ENCODE data around the gene C1QTNF1.
"Not testable (repeated sequence)": the region's sequence is repeated elsewhere in the genome, so short reads cannot be mapped to it uniquely, and the experiment has no call there.

C1QTNF1 gene

GRCh38 chr17:79020631-79021301 is 3.2 kb upstream of the C1QTNF1 start:
- FAIRE-seq (no peak), DNase-seq (ENCODE audit: extremely low spot score, insufficient read length, low read depth) (no peak)

GRCh38 chr17:79021929-79022328 is 2.0 kb upstream of the C1QTNF1 start:
- not testable (repeated sequence) for FAIRE-seq

DNA sequence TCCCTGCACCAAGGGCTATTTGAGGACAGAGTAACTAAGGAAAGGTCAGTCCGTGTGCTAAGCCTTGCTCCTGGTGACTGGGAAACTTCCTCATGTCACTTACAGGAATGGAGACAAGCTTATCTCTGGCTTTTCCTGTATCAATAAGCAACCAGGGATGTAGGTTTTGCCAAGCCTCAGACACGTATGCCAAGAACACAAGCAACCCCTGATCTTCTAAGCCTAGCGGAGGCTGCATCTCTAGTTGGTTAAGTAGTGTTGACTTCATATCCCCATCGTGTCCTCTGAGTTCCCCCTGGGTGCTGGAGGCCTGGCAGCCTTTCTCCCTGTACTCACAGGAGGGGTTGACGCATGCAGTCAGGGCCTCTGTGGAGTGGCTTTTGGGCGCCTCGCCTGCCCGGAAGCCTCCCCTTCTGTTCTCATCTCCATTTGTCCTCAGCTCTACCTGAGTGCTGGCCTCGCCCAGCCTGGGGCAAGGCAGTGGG is 1.4 kb upstream of the C1QTNF1 start:
- no peak for FAIRE-seq
- DNase-seq (ENCODE audit: extremely low spot score, insufficient read length, low read depth): no peak

More at GRCh38 chr17:79021929-79022328, 2.0 kb upstream of the C1QTNF1 start:
- not testable (repeated sequence) for DNase-seq (ENCODE audit: extremely low spot score, insufficient read length, low read depth)

DNA sequence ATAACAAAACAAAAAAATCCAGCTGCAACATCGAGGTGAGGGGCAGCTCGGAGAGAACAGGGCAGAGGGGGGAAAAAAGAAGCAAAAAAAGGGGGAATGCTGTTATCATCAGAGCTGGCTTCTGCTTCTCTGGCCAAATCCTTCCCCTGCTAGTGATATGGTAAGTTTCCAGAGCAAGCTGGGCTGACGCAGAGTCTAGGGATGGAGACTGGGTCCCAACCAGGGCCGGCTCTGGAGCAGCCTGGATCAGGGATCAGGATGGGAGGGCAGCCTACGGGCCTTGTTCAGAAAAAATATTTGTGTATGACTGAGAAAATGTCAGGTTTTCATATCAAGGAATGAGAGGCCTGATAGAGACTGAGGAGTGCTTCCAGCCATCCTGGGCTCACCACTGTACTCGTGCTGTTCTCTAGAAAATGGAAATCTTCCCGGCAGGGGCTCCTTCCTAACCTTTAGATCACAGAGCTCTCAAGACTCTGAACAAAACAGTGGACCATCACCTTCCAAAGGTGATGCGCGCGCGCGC is 726 bp upstream of the C1QTNF1 start:
- no peak for DNase-seq (ENCODE audit: extremely low spot score, insufficient read length, low read depth)
- no peak for FAIRE-seq

DNA sequence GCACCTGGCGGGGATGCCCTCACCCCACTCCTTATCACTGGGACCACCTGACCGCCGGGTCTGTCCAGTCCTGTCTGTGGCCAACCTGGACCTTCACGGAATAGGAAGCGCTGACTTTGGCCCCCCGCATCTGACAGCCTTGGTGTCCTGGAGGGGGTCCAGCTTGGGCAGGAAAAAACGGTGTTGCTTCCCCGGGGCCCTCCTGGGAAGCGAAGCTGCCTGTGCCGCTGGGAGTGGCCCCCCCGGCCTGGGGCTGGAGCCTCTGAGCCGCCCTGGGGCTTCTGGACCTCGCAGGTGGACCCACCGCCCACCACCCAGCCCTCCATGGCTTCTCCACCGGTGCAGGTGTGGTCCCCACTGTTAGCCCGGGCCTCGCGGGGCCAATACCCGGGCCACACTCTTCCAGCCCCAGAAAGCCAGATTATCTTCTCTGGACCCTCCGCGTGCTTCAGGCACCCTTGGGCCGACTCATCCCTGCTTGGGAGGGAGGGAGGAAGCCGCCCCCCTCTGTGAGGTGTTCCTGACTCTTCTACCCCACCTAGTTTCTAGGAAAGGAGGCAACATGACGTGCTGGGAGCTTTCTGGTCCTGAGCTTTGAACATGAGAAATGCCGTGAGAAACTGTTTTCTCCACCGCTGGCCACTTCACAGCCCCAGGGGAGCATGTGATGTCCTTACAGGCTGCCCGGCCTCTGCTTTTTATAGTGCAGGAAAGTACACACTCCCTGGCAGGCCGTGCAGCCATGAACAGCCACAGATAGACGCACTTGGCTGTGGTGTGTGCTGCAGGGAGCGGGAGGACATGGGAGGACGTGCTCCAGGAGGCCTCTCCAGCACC is 1.1 kb downstream of the C1QTNF1 start:
- no peak for DNase-seq (ENCODE audit: extremely low spot score, insufficient read length, low read depth)

GRCh38 chr17:79026376-79027273 is 2.7 kb downstream of the C1QTNF1 start:
- no peak for DNase-seq (ENCODE audit: extremely low spot score, insufficient read length, low read depth)
- FAIRE-seq: no peak

More for the DNA sequence above, 1.1 kb downstream of the C1QTNF1 start:
- FAIRE-seq: no peak

DNA sequence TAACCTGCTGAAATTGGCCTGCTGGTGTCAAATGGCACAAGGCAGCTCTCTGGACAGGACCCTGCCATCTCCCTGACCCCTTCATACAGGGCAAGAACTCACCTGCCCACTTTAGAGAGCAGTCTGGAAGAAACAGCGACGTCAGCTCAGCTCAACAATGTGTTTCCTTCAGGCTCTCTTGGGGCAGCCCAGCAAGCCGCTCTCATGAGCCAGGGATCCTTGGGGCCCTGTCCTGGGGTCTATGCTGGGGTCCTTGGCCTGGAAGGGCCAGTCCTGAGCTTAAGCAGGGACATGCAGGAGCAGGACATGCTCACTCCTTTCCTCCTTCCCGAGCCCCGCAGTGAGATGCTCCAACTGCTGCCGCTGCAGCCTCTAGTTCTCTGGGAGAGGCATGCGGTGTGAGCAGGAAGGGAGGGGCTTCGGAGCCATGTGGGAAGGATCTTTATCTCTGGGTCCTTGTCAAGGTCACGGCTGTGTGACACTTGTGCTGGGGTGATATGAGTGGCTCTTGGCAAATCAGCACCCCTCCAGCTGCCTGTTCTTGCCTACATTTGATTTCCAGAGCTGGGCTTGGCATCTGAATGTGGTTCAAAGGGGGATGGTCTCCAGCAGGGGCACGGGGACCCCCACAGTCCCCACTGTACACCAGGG is 3.4 kb downstream of the C1QTNF1 start:
- FAIRE-seq (no peak), DNase-seq (ENCODE audit: extremely low spot score, insufficient read length, low read depth) (no peak)

GRCh38 chr17:79027925-79028491 is 4.0 kb downstream of the C1QTNF1 start:
- no peak for DNase-seq (ENCODE audit: extremely low spot score, insufficient read length, low read depth)
- no peak for FAIRE-seq

DNA sequence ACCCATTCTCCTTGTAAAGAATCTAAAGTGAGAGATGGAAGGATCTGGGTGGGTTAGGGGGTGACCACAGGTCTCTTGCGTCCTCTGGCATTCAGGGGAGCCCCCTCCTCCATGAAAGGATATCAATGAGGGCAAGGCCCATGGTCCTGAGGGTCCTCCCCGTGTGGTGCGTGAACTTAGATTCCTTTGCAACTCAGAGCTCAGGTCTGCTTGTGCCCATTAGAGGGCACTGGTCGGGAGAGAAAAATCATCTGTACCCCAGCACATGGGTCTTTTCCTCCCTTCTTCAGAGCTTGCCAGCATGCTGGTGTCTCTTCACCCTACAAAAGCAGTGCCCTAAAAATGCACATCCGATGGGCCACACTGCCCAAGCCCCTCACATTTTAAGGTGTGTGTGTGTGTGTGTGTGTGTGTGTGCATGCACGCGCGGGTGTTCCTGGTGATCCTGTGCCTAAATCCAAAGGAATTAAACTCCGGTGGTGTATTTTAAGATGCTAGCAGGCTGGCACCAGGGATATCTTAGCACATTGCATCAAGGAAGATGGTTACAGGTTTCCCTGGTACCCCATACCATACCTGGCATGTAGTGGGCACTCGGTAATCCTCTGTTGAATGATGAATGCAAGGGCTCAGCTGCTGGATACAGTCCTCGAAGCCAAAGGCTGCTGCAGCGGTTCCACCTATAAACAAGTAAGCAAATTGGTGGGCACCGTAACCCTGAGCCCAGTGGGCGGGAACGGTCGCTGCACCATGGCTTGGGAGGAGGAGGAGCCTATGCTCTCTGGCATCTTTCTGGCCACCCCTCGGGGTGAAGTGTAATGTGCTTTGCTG is 4.7 kb downstream of the C1QTNF1 start:
- FAIRE-seq (no peak), DNase-seq (ENCODE audit: extremely low spot score, insufficient read length, low read depth) (no peak)

DNA sequence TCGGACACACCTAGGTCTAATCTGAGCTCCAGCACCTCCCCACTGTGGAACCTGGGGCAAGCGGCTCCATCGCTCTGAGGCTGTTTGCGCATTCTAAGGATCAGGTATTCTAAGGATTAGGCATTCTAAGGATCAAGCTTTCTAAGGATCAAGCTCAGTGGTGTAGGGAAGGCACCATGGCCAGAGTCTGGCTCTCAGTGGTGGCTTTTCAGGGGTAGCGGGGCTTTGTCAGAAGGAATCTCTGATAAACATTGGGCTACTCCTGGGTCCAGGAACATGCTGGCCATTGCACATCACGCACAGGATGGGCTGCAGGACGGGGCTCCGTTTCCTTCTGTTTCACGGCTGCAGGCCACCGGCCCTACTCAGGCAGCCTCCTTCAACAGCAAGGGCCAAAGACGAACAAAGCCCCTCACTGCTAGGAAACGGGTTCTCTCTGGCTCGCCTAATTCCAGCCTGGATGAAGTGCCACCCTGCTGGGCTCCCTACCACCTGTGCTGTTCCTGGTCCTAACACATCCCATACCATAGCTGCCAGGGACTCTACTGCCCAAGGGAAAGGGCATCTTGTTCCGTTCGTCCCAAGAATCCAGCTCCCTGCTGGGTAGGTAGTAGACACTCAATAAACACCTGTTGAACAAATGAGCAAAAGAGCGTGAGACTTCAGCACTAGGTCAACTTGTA is 5.5 kb downstream of the C1QTNF1 start:
- DNase-seq (ENCODE audit: extremely low spot score, insufficient read length, low read depth) (no peak), FAIRE-seq (no peak)

GRCh38 chr17:79030636-79031035 is 6.7 kb downstream of the C1QTNF1 start:
- not testable (repeated sequence) for FAIRE-seq

GRCh38 chr17:79031996-79032875 is 8.3 kb downstream of the C1QTNF1 start:
- no peak for DNase-seq (ENCODE audit: extremely low spot score, insufficient read length, low read depth)

More at GRCh38 chr17:79030636-79031035, 6.7 kb downstream of the C1QTNF1 start:
- DNase-seq (ENCODE audit: extremely low spot score, insufficient read length, low read depth): not testable (repeated sequence)

GRCh38 chr17:79033046-79033616 is 9.2 kb downstream of the C1QTNF1 start:
- no peak for DNase-seq (ENCODE audit: extremely low spot score, insufficient read length, low read depth)
- no peak for FAIRE-seq

More at GRCh38 chr17:79031996-79032875, 8.3 kb downstream of the C1QTNF1 start:
- FAIRE-seq: no peak

DNA sequence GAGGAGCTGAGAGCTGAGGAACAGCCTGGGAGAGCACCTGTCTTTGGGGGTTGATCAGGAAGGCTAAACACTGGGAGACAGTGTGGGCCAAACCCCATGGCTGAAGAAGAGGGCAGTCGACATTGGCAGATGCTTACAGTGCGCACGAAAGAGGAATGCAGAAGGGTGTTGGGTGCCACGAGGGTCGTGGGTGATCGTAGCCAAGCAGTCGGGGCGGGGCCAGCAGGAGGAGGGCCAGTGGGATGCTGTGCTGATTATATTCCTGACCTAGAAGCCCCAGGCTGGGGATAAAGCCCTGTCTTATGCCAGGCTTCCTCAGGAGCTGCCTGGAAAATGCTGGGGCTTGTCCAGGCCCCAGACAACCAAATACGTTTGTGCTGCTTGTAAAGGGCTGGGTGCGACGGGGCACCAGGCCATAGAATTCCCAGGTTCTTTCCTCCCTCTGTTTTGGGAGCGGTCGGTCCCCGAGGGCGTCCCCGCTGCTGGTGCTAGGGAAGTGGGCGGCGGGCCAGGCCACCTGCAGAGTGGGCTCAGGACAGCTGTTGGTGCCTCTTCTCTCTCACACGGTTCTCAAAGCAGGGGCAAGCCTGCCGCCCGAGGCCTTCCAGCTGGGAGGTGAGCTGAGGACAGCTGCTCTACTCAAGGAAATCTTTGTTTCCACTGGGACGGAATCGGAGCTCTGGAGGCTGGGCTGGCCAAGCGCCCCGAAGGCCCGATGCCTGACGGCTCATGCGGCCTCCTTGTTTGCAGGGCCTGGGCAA is 10.0 kb downstream of the C1QTNF1 start:
- no peak for DNase-seq (ENCODE audit: extremely low spot score, insufficient read length, low read depth)
- no peak for FAIRE-seq

DNA sequence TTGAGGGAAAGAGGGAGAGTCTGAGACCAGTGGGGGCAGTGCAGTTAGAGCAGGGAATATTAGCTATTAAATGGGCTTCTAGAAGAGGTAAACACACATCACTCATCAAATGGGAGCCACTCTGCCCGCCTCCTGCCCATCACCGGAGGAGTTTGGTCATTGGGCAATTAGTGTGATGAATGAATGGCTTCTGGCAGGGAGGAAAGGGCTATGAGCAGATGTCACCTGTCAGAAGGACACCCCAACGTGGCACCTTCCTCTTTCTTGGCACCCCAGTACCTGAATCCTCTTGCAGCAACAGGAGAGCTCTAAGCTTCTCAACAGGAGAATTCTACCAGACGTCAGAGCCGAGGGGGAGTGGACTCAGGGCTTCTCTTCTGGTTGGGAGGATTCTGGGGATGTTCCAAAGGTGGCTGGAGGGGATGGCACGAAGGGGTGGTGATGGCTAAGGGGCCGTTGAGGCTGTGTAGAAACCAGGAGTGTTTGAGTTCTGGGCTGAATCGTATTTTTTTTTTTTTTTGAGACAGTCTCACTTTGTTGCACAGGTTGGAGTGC is 11.0 kb downstream of the C1QTNF1 start:
- DNase-seq (ENCODE audit: extremely low spot score, insufficient read length, low read depth): no peak
- no peak for FAIRE-seq

All from GM18507 (cell line).